Stimulated activated CD4-positive, alpha-beta T cell treated with anti-CD3 and anti-CD28 coated beads, Interleukin-4, amount 100 ng/mL, for 4 hours (primary cell): ENCODE data around the gene TMEM259.

Experiments
- DNase-seq, 2 experiments: peaks; one replicate each; pipeline ENCODE4 v3.0.0-alpha.2; 2020

Gene TMEM259

GRCh38 chr19:982567-983170 lies 38.3 kb downstream of the TMEM259 start:
- peak; percentile 58 to 81 for DNase-seq

- no peak for DNase-seq
Measured at GRCh38 chr19:980133-980998, 40.6 kb downstream of the TMEM259 start.

GRCh38 chr19:979318-979741 lies 41.6 kb downstream of the TMEM259 start:
- DNase-seq = no peak

- no peak for DNase-seq
Measured at GRCh38 chr19:977058-977464, 43.9 kb downstream of the TMEM259 start.

- no peak for DNase-seq
Measured at GRCh38 chr19:976476-976875, 44.4 kb downstream of the TMEM259 start.

GRCh38 chr19:974564-975257 lies 46.2 kb downstream of the TMEM259 start:
- DNase-seq = no peak

GRCh38 chr19:973726-974563 lies 47.0 kb downstream of the TMEM259 start:
- DNase-seq = no peak

- DNase-seq = no peak
Measured at GRCh38 chr19:972281-972680, 48.6 kb downstream of the TMEM259 start.

- no peak for DNase-seq
Measured at GRCh38 chr19:971795-972194, 49.1 kb downstream of the TMEM259 start.

GRCh38 chr19:970695-971094 lies 50.2 kb downstream of the TMEM259 start:
- no peak for DNase-seq

- DNase-seq = no peak
Measured at GRCh38 chr19:966485-967088, 54.3 kb downstream of the TMEM259 start.

- DNase-seq = no peak
Measured at GRCh38 chr19:964761-965694, 55.9 kb downstream of the TMEM259 start.

- no peak for DNase-seq
Measured at GRCh38 chr19:964116-964520, 56.8 kb downstream of the TMEM259 start.

- DNase-seq = no peak
Measured at GRCh38 chr19:963486-963951, 57.4 kb downstream of the TMEM259 start.

GRCh38 chr19:962683-963400 lies 58.1 kb downstream of the TMEM259 start:
- no peak for DNase-seq

- DNase-seq = no peak
Measured at GRCh38 chr19:961866-962620, 58.9 kb downstream of the TMEM259 start.

GRCh38 chr19:960601-960938 lies 60.4 kb downstream of the TMEM259 start:
- no peak for DNase-seq

- DNase-seq = no peak
Measured at GRCh38 chr19:960020-960419, 60.9 kb downstream of the TMEM259 start.
